Stimulated activated naive CD8-positive, alpha-beta T cell treated with anti-CD3 and anti-CD28 coated beads, Interleukin-15, amount 100 ng/mL, for 72 hours (primary cell): Measurements from ENCODE around the gene DLGAP1.
A peak's percentile ranks its signal among the peaks of the same experiment; 100 is the strongest.

Experiments used
- ATAC-seq: fragments of 150-1000 bp; cut with Tn5 transposase; 2 replicates; pipeline ENCODE4 v1.10.0; 2021; ENCODE audit warnings: mild to moderate bottlenecking, moderate library complexity
- DNase-seq, 2 donors: peaks; one replicate each; pipeline ENCODE4 v3.0.0; 2021 to 2022
- H3K27ac Mint-ChIP-seq, 2 donors: one replicate each; pipeline ENCODE4 v1.8.0; 2022; ENCODE audit warnings: mild to moderate bottlenecking in 2 of 2, mixed read lengths in 2 of 2, moderate library complexity in 2 of 2
- H3K27me3 Mint-ChIP-seq: one replicate; pipeline ENCODE4 v1.8.0; 2022; ENCODE audit warnings: mixed read lengths
- H3K4me1 Mint-ChIP-seq: one replicate; pipeline ENCODE4 v1.8.0; 2022; ENCODE audit warnings: mild to moderate bottlenecking, mixed read lengths
- H3K4me3 Mint-ChIP-seq, 2 donors: one replicate each; pipeline ENCODE4 v1.8.0; 2022; ENCODE audit warnings: mild to moderate bottlenecking in 2 of 2, mixed read lengths in 2 of 2, moderate library complexity in 1 of 2
- H3K9me3 Mint-ChIP-seq, 2 donors: one replicate each; pipeline ENCODE4 v1.8.0; 2022; ENCODE audit warnings: mixed read lengths in 2 of 2

DLGAP1 gene

DNA sequence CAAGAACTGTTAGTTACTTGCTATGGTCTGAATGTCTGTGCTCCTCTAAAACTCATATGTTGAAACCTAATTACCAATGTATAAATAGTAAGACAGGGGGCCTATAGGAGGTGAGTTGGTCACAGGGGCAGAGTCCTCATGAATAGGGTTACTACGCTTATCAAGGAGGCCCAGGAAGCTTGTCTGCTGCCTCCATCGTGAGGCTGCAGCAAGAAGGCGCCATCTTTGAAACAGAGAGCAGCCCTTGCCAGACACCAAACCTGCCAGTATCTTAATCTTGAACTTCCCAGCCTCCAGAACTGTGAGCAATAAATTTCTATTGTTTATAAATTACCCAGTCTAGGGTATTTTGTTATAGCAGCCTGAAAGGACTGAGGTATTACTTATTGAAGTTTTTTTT is 926.0 kb downstream of the DLGAP1 start:
- H3K27ac Mint-ChIP-seq: peak overlapping the region in 1 of 2 donors; percentile 73
- no peak overlapping the region for H3K4me3 Mint-ChIP-seq
- no peak for ATAC-seq
- no peaks in the 10 kb centered on the region for H3K27me3 Mint-ChIP-seq
- H3K9me3 Mint-ChIP-seq: no peaks in the 10 kb centered on the region
- DNase-seq: no peak
- peaks cover 16% of the 10 kb centered on the region for H3K4me1 Mint-ChIP-seq

DNA sequence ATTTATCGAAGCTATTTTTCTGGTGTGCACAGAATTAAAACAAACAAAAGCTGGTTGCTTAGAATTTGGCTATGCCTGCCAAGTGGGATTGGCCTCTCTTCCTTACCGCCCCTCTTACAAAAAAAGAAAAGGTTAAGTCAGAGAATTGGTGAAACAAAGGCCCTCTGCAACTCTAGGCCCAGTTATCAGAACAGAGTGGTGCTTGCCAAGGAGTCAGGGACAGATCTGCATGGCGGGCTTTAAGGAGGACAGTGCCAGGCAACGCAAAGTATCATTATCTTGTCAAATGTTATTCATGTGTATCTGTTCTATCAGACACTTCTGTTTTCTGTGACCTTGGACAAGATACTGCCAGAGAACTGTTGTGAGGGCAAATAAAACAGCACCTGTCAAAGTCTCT is 926.9 kb downstream of the DLGAP1 start:
- Mint-ChIP-seq H3K4me3 (no peak overlapping the region), H3K4me1 (peaks cover 16% of the 10 kb centered on the region), H3K9me3 (no peaks in the 10 kb centered on the region), H3K27me3 (no peaks in the 10 kb centered on the region), H3K27ac (no peak overlapping the region)
- no peak for ATAC-seq
- DNase-seq: no peak

DNA sequence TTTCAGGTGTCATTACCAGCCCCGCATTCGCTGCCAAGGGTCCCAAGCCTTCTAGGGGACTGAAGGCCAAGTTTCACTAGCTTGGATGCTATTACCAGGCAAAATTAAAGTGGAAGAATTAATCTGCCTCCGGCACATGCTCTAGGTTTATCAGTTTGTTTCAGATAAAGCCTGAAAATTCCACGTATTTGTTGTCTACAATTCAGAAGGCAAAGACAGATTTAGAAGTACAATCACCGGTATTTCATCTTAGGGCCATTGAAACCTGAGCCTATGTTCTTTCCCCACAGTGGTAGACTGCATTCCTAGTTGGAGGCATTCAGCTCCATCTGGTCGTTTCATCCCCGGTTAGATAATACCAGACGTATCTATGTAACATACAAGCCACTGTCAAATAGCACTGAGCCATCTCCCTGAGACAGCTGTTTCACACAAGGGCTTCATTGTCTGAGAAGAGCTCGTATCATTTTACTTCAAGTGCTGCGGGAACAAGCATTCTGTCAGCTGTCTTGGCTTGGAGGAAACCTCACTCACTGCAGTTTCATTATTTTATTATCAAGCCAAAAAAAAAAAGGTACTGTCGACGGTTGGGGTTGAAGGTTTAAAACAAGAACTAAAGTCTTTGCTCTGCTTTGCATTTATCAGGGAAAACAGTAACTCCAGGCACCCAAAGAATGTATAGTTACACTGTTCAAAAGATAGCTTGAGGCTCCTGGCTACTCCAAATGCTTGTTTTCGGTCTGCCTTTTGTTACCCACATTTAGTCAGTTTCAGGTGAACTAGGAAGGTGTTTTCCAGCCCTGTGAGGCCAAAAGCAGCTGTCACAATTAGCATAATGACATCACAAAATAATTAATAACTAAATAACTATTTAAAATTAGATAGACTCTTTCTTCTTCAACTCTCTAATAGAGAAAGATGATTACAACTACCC is 928.4 kb downstream of the DLGAP1 start:
- Mint-ChIP-seq H3K27me3 (no peaks in the 10 kb centered on the region), H3K9me3 (no peaks in the 10 kb centered on the region), H3K4me3 (peak overlapping the region; percentile 19 to 50), H3K27ac (peak overlapping the region in 1 of 2 donors; percentile 69), H3K4me1 (peaks cover 16% of the 10 kb centered on the region)
- ATAC-seq (no peak), DNase-seq (no peak)

DNA sequence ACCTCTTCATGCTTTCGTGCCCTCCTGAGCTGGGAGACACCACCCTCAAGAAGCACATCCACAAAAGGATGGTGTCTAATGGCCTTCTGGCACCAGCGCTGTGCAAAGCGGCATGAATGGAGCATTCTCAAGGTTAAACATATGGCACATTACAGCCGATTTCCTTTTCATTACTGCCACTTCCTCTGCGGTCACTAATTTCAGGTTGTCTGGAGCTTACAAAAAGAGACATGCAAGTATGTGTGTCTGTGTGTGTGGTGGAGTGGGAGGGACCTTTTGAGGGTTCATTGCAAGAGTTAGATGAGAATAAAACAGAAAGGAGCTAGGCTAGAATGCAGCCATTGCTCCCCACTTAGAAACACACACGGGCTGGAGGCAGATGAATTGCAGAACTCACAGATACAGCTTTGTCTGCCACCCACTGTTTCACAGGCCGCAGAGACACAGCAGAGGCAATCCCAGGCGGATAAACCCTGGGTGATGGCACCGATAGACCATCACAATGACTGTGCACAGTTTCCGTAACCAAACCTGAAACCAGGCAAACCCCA is 929.2 kb downstream of the DLGAP1 start:
- Mint-ChIP-seq H3K9me3 (no peaks in the 10 kb centered on the region), H3K27ac (no peak overlapping the region), H3K27me3 (peaks cover 4% of the 10 kb centered on the region), H3K4me1 (peaks cover 16% of the 10 kb centered on the region), H3K4me3 (peak overlapping the region; percentile 19 to 50)
- peak; percentile 92 for ATAC-seq
- peak; percentile 35 to 59 for DNase-seq

DNA sequence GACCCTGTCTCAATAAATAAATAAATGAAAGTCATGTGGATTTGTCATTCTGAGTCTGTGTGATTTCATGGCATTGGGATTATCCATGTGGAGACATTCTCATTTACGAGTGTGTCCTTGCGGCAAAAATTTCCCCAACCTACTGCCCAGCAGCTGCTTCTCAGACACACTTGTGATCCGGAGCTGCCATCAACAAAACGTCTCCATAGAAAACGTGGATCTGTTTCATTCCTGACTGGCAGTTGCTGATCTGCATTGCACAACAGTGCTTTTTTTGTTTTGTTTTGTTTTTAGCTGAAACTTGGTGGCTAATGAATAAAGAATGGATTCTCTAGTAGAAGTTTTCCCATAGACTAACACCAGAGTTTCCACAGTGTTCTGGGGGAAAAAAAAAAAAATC is 930.4 kb downstream of the DLGAP1 start:
- H3K9me3 Mint-ChIP-seq: no peaks in the 10 kb centered on the region
- ATAC-seq: no peak
- H3K27ac Mint-ChIP-seq: no peak overlapping the region
- peaks cover 16% of the 10 kb centered on the region for H3K4me1 Mint-ChIP-seq
- no peak overlapping the region for H3K4me3 Mint-ChIP-seq
- no peak for DNase-seq
- H3K27me3 Mint-ChIP-seq: peaks cover 5% of the 10 kb centered on the region

DNA sequence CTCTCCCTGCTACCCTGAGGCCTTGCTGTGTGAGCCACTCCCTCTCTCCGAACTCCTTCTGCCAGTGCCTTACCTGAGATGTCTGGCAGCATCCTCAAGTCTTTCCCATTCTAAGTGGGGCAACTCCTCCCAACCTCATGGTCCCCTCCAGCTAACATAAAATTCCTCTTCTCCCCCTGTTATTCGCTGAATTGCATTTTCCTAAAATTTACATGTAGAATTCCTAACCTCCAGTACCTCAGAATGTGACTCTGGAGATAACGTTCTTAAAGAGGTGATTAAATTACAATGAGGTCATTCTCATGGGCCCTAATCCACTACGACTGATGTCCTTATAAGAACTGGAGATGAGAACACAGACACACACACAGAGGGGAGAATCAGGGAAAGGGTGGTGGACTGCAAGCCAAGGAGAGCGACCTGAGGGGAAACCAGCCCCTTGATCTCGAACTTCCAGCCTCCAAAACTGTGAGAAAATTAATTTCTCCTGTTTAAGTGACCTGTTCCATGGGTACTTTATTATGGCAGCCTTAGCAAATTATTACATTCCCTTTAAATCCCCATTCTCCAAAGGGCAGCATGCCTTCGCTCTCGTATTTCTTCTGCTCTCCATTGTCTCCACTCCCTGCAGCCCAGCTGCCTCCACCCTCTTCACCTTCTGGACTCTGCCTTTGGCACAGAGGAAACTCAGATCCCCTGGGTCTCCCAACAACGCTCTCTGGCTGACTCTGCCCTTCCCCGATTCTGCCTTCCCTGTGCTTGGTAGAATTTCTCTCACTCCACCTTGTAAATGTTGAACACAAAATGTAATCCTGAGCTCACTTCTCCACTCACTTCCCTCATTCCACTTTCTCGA is 934.6 kb downstream of the DLGAP1 start:
- DNase-seq: no peak
- Mint-ChIP-seq H3K27me3 (peaks cover 5% of the 10 kb centered on the region), H3K4me3 (no peak overlapping the region), H3K27ac (peak overlapping the region in 1 of 2 donors; percentile 6), H3K4me1 (peaks cover 2% of the 10 kb centered on the region), H3K9me3 (no peaks in the 10 kb centered on the region)
- no peak for ATAC-seq

GRCh38 chr18:3514312-3515216 is 940.5 kb downstream of the DLGAP1 start:
- Mint-ChIP-seq H3K27me3 (no peaks in the 10 kb centered on the region), H3K4me1 (peaks cover 8% of the 10 kb centered on the region), H3K27ac (no peak overlapping the region), H3K9me3 (no peaks in the 10 kb centered on the region), H3K4me3 (no peak overlapping the region)
- ATAC-seq (no peak), DNase-seq (no peak)

DNA sequence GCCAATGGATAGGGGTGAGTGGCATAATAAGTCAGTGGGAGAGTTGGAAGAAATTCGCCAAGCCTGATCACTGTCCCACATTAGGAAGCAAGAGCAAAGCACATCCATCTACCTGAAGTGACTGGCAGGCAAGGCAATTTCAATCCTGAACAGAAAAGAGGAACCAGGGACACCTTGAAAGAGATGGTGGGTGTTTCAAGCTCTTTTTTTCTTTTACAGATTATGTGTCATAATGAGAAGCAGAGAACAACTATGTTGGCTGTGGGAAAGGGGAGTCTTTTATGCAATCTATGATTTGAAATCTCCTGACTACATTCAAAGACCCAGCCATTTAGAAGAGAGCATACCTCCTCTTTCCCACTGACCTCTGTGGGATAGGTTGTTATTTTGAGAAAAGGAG is 941.6 kb downstream of the DLGAP1 start:
- Mint-ChIP-seq H3K4me1 (peaks cover 8% of the 10 kb centered on the region), H3K9me3 (no peaks in the 10 kb centered on the region), H3K4me3 (no peak overlapping the region), H3K27me3 (no peaks in the 10 kb centered on the region), H3K27ac (no peak overlapping the region)
- ATAC-seq (no peak), DNase-seq (no peak)

GRCh38 chr18:3511980-3512379 is 943.1 kb downstream of the DLGAP1 start:
- H3K4me3 Mint-ChIP-seq: no peak overlapping the region
- peak overlapping the region in 1 of 2 donors; percentile 12 for H3K27ac Mint-ChIP-seq
- DNase-seq: no peak
- no peaks in the 10 kb centered on the region for H3K27me3 Mint-ChIP-seq
- peak; percentile 80 for ATAC-seq
- no peaks in the 10 kb centered on the region for H3K9me3 Mint-ChIP-seq
- H3K4me1 Mint-ChIP-seq: peaks cover 8% of the 10 kb centered on the region

DNA sequence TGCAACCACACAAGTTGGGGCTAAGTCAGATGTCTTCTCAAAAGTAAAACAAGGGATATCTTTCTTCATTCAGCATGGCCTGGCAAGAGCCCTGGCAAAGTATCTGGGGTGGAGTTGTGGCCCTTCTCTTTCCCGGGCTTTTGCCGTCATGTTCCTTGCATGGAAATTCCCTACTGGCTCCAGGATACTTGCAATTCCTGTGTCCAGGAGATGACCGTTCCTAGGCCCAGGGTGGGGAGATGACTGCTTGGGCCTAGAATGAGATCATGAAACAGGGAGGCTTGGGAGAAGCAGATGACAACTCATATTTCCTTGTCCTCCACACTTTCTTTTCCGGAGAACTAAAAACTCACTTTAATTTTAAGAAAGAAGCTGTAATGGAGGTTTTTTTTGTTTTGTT is 944.2 kb downstream of the DLGAP1 start:
- peaks cover 8% of the 10 kb centered on the region for H3K4me1 Mint-ChIP-seq
- no peak overlapping the region for H3K27ac Mint-ChIP-seq
- no peaks in the 10 kb centered on the region for H3K9me3 Mint-ChIP-seq
- DNase-seq: no peak
- ATAC-seq: no peak
- no peaks in the 10 kb centered on the region for H3K27me3 Mint-ChIP-seq
- H3K4me3 Mint-ChIP-seq: no peak overlapping the region

DNA sequence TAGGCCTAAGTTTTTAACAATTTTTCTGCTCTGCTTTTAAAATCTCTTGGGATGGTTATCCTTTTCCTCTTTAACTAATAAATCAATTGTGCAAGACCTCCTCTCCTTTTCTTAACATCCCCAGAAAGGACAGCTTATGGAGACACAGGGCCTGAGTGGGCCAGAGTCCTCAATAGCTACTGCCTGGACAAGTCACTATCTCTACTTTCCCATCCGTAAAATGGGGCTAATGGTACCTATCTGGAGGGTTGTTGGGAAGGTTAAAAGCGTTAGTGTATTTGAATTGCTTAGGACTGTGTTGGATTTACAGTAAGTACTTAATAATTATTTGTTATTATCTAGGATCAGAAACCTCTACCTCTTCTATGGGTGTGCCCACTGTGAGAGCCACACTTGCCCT is 945.1 kb downstream of the DLGAP1 start:
- no peak overlapping the region for H3K4me3 Mint-ChIP-seq
- no peak for ATAC-seq
- H3K27me3 Mint-ChIP-seq: no peaks in the 10 kb centered on the region
- DNase-seq: no peak
- no peak overlapping the region for H3K27ac Mint-ChIP-seq
- no peaks in the 10 kb centered on the region for H3K9me3 Mint-ChIP-seq
- peaks cover 8% of the 10 kb centered on the region for H3K4me1 Mint-ChIP-seq

DNA sequence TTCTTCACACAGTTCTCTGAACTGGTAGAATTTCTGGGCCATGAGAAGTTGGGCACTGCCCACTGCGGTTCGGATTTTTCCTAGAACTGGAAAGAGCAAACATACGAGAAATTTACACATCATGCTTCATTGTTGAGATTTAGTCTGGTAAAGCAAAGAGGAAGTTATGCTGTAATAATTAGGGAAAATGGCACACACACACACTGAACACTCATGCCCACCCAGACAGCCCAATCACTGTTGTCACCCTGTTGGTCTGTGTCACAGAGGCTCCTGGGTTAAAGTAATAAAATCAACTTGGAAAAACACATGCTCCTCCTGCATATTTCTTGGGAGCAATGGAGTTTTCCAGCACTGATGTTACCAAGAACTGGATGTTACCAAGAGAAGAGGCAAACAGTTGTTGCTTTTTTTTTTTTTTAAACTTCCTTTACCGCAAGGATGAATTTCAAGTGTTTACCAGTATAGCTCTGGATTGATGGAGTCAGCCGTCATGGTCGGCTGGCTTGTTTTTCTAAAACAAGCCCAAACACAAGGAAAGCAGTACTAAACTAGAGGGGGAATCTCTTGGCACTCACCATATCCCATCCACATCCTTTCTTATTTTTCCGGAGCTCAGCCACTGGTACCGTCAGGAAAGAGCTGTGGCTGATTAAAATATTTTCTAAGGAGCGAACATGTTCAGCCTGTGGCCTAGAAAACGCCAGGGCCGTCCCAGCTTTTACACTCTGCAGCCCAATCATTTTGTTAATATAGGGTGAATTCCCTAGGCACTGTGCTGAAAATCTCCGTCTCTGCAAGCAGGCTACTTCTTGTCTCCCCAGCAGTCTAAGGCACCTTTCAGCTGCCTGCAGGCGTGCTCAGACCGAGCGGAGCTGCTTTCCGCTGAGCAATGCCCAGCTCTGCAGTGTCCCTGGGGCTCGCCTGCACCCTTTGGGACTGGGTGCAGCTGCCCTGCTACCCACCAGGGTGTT is 946.2 kb downstream of the DLGAP1 start:
- Mint-ChIP-seq H3K27me3 (no peaks in the 10 kb centered on the region), H3K4me1 (peaks cover 8% of the 10 kb centered on the region), H3K9me3 (no peaks in the 10 kb centered on the region), H3K27ac (no peak overlapping the region), H3K4me3 (no peak overlapping the region)
- ATAC-seq: no peak
- no peak for DNase-seq

GRCh38 chr18:3504637-3505036 is 950.5 kb downstream of the DLGAP1 start:
- Mint-ChIP-seq H3K9me3 (no peaks in the 10 kb centered on the region), H3K4me1 (peaks cover 4% of the 10 kb centered on the region), H3K4me3 (no peak overlapping the region), H3K27me3 (peaks cover 9% of the 10 kb centered on the region), H3K27ac (no peak overlapping the region)
- DNase-seq (no peak), ATAC-seq (no peak)

DNA sequence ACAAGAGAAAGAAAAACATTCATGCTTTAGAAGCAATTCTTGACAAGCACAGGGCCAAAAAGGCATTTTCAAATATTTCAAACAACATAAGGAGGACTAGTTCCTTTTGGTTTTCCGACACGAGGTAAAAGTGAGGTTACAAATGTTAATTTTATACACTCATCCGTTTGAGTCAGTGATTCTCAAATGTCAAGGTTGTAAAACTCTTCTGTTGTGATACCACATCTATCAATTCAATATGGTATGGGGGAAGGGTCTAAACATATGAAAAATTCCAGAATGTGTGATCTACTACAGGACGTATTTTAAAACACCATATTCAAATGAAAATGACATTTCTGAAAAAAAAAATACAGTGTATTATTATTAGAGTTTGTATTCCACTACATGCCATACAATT is 952.5 kb downstream of the DLGAP1 start:
- DNase-seq: no peak
- H3K4me3 Mint-ChIP-seq: no peak overlapping the region
- H3K4me1 Mint-ChIP-seq: peaks cover 17% of the 10 kb centered on the region
- H3K27ac Mint-ChIP-seq: no peak overlapping the region
- peaks cover 29% of the 10 kb centered on the region for H3K27me3 Mint-ChIP-seq
- no peak for ATAC-seq
- no peaks in the 10 kb centered on the region for H3K9me3 Mint-ChIP-seq
